NCI-H524 (cell line): ENCODE results near the gene FBXO10.
"Not testable (repeated sequence)": the region's sequence is repeated elsewhere in the genome, so short reads cannot be mapped to it uniquely, and the experiment has no call there.

ENCODE experiments used
- DNase-seq, 2 experiments: peaks; one replicate each; lab custom pipeline; 2025; lab: John Stamatoyannopoulos, UW

Gene FBXO10

DNA sequence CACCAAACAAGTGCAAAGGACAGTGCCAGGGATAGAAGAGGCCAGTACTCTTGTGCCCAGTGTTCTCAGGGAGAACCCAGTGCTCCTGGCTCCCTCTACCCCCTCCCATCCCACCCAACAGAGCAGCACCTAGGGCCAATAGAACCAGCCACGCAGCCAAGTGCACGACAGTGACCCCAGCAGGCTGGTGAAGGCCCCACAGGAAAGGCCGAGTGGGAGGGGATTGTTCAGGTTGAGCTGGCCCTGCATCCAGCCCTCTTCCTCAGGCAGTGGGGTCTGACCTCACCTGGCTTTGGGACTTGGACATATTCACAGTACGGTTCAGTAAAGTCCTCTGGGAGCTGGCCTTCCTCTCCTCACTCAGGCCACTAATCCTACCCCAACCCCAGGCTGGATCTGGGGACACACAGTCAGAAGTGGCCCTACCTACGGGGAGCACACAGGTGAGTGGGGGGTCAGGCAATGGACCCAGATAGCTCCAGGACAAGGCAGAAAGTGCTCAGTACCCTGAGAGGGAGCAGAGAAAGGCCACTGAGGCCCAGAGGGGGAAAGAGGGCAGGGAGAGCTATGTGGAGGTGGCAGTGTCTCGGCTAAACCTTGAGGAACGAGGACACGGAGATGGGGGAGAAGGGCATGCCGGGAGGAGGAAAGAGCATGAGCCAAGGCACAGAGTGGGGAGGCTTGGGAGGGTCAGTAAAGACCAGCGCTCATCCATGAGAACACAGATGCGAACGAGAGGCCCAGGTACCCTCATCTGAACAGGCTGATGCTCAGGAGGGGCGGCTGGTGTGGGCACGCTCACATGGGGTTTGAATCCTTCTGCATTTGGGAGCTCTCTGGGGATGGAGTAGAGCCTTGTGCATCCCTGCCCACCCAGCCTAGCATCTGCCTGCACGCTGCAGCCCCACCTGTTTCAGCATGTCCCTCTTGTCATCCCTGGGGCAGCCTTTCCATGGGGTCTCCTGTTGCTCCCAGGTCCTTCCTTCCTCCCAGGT, 64.9 kb downstream of the FBXO10 start:
- peak in 1 of 2 experiments; percentile 46 for DNase-seq

DNA sequence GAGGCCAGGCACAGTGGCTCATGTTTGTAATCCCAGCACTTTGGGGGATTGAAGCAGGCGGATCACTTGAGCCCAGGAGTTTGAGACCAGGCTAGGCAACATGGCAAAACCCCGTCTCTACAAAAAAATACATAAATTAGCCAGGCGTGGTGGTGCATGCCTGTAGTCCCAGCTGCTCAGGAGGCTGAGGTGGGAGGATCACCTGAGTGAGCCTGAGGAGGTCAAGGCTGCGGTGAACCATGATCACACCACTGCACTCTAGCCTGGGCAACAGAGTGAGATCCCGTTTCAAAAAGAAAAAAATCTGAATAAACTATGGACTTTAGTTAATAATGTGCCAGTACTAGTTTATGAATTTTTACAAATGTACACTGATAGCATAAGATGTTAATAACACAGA, 66.1 kb downstream of the FBXO10 start:
- not testable (repeated sequence) for DNase-seq

DNA sequence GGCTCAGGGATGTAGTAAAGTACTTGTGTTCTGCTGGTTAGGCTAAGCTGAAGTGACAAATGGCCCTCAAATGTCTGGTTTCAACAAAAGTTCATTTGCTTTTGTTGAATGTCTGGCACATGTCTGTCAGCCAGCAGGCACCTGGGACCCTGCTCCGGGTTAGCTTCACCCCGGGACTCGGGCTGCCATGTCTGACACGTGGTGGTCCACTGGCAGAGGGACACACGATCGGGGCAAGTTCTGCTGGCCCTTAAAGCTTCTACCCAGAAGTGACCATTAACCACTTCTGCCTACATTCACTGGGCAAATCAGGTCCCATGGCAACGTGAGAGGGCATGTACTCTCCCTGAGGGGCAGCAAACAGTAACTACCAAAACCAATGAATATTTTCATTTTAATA, 66.6 kb downstream of the FBXO10 start:
- no peak for DNase-seq

DNA sequence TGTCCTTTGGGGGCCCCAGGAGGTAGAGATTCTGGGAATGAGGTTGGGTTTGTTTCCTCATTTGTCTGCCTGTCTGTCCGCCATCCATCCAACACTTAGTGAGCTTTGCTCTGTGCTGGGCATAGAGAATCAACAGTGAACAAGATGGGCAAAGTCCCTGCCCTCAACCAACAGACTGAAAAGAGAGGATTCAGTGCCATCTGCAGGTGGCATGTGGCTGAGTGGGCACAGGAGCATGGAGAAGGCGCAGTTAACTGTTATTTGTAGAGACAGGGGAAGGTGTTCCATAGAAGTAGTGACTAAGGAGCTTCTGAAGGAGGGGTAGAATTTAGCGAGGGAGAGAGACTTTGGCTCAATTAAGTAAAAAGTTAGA, 67.4 kb downstream of the FBXO10 start:
- DNase-seq = no peak

DNA sequence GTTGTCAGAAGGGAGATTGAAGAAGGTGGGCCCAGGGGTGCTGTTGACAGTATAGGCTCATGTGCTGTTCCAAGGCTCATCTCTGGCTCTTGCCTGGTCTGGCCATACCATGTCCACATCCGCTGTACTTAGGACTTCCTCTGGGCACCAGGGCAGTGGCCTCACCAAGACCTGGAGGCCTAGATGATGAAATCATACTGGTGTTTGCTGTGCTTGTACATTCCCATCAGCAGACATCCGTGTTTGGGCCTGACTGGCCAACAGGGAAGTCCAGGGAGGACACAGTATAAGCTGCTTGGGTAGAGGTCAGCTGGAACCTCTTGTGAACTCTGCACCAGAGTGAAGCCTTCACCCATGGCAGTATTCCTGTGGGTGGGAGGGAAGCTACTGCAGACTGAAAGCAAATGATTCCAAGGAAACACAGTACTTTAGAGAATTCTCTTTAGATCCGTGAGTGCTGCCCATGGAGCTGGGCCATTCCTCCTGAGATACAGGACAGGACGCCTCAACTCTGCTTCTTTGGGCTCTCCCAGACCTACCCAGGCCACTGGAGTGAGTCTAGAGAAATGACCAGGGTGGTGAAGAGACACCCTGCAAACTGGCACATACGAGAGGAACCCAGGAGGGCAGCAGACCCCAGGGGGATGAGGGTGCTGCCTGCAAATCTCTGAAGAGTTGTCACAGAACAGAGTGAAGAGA, 67.9 kb downstream of the FBXO10 start:
- no peak for DNase-seq

DNA sequence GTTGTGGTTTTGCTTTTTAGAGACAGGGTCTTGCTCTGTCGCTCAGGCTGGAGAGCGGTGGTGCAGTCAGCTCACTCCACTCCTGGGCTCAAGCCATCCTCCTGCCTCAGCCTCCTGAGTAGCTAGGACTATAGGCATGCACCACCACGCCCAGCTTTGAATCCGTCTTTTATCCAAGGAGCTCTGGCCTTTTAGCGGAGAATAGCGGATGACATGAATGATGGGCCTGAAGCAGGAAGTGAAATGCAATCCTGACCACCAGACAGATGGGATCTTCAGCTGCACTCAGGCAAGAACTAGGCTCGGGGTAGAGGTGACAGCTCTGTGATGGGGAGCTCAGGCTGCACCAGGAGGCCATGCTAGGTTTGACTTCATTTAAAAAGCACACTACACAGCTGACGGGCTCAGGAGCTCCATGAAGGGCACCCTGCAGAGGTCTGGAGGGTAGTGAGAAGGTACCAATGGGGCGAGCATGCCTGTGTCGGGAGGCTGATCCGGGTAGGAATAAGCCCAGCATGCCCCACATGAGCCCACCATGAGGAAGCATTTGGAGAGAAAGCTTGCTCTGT, 68.5 kb downstream of the FBXO10 start:
- DNase-seq = no peak

DNA sequence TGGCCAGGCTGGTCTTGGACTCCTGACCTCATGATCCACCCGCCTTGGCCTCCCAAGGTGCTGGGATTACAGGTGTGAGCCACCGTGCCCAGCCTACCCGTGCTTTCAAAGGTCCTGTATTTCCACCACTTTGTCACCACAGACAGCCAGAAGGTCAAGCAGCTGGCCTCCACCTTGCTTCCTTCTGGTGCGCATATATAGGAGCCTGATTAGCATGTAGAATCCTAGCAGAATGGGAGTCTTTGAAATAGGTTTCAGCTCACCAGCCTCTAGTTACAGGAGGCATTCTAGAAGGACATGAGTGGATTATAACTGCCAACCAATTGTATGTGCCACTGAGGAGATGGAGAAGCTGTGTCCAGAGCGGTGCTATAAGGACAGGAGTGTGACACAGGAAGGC, 71.6 kb downstream of the FBXO10 start:
- no peak for DNase-seq

DNA sequence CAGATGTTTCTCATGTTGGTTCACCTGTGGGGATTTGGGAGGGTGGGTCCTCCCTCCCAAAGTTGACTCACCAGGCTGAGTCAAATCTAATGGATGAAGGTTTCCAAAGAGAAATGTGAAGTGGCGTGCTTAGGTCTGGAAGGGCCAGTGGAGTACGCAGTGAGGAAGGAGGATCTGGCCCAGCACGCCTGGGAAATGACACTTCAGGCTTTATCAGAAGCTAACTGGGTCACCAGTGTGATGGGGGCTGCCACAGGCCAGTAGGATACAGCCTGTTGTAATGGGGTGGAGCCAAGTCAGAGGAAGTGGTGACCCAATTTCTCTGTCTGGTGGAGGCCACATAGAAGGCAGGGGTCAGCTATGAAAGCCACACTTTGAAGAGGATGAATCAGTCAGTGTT, 72.4 kb downstream of the FBXO10 start:
- no peak for DNase-seq

DNA sequence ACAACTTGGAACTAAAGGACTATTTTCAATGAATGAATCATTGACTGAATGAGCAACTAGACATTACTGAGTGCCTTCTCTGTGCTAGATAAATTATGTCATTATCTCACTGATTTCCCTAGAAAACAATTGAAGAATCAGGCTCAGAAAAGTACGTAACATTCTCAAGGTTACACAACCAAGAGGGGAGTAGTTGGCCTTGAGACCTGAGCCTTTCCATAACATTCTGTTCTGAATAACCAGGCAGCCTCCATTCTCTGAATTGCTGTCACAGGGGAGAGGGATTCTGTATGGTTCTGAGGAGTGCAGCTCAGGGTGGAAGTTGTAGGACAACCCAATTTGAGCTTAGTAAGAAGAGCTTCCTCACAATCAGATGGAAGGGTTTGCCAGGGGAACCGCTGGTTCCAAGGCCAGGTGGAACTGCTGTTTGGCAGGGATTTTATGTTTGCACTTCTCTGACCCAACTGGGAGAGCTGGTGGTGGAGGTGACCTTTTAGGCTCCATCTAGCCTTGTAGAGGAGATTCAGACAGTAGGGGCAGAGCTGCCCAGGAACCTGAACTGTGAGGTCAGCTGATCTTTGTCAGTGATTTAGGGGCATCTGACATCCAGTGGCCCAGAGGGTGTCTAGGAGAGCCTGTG, 74.1 kb downstream of the FBXO10 start:
- no peak for DNase-seq

DNA sequence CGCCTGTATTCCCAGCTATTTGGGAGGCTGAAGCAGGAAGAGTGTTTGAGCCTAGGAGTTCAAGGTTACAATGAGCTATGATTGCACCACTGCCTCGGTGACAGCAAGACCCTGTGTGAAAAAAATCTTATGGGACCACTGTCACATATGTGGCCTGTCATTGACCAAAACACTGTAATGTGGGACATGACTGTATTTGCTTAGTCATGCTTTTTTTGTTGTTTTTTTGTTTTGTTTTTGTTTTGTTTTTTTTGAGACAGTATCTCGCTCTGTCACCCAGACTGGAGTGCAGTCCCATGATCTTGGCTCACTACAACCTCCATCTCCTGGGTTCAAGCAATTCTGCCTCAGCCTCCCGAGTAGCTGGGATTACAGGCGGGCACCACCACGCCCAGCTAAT, 76.9 kb downstream of the FBXO10 start:
- DNase-seq = no peak

DNA sequence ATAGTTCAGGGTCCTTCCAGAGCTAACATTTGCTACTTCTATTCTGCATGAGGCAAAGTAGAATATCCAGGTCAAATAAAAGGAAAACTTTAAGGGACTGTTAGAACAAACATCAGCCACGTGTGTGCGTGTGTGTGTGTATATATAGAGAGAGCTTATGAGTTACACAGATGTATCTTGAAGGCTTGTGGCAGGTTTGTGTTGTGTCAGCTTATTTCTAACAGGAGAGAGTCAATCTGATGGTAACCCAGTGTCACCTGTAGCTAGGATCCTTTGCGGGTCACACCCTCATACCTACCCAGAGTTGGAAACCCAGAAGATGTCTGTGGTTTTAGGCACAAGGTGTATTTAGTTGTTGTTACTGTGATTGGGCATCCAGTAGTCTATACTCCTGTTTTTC, 77.7 kb downstream of the FBXO10 start:
- DNase-seq = no peak

DNA sequence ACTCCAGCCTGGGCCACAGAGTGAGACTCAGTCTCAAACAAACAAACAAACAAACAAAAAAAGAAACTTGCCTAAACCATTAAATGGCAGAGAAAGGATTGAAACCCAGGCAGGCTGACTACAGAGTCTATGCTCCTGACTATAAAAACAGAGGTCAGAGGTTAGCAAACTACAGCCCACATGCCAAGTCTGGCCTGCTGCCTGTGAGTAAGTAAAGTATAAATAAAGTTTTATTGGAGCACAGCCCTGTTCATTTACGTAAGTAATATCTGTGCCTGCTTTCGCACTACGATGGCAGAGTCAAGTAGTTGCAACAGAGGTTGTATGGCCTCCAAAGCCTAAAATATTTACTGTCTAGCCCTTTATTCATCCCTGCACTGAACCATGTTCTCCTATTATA, 78.9 kb downstream of the FBXO10 start:
- no peak for DNase-seq

DNA sequence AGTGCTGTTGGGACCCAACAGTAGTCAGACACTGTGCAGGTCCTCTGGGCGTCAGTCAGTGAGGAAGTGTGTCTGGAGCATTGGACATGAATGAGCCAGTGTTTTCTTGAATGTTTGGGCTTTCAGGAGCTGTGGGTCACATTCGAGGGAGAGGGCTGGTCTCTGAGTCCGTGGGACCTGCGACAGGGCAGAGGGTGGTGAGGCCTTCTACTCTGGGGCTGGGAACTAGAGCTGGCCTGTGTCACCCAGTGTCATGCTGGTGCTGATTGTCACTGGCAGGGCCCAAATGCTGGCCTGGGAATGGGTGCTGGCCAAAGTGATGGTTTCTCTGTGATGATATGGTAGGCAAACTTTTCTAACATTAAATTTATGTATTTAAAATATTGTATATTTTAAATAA, 80.2 kb downstream of the FBXO10 start:
- DNase-seq = no peak

DNA sequence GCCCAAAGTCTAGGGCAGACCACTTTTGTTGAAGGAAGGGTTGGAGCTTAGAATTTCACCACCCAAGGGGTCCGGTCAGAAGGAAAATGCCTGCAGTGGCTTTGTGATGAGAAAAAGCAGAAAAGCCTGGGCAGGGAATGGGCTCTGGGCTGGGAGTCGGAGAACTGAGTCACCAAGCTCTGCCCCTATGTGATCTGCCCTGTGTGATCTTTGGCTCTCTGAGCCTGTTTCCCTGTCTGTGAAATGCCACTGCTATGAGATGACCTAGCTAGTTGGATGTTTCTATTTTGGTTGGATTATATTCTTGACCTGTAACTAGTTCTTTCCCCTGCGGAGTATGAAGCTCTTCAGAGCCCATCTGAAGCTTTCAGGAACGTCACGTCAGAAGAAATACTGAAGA, 80.6 kb downstream of the FBXO10 start:
- DNase-seq = no peak

DNA sequence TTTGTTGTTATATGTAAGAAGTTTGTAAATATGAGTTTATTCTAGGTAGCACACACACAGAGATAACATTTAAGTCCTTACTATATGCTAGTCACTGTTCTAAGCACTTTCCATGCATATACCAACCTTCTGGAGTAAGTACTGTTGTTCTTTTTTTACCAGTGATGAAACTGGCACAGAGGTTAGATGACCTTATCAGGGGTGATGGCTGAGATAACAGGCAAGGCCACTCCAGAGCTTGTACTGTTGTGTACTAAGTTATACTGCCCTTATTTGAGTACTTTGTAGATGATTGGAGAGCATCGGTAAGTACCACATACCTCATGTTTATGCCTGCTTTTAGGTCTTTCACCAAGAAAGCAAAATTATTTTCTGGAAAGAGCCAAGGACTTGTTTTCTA, 84.2 kb downstream of the FBXO10 start:
- DNase-seq = no peak

DNA sequence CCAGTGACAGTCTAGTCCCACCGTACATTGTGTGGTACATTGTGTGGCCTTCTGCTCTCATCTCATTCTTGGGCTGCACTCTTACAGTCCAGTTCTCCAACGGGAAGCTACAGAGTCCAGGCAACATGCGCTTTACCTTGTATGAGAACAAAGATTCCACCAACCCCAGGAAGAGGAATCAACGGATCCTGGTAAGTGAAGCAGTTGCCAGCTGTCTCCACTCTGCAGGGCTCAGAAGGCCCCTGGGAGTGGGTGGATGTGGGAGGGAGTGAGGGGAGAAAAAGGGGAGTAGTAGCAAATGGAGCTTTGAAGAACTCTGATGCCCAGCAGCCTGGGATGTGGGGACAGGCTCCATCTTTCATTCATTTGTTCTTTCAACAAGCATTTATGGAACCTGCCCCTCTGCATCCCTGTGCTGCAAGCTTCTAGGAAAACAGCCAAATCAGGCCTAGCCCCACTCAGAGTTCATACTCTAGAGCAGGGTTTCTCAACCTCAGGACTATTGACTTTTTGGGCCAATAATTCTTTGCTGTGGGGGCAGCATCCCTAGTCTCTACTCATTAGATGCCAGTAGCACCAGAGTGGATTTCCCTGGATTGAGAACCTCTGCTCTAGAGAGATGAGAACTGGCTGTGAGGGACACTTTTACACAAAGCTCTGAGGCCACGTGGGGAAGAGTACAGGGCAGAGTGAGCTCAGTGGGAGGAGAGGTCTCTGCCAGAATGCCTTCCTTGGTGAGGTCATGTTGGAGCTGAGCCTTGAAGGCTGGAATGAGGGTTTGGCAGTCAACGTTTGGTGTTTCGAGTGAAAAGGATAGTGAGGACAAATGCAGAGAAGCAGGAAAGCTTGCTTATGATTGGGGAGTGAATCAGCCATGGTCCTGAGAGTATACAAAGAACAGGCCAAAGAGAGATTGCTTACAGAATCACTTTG, 89.3 kb downstream of the FBXO10 start:
- DNase-seq = peak; percentile 21 to 66

DNA sequence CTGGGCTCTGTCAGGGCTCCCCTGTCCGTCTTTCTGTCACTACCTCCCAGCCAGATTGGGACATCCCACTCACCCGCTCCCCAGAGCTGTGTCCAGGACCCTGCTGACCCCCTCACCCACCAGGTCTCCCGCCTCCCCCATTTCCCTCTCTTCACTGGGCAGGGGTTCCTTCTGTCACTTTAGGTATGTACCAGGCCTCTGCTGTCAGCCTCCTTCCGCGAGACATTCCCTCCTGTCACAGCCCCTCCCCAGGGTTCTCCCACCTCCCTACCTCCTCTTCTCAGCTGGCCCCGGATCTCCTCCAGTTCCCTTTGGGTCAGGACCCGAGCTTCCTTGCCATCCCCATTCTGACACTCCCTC, 89.9 kb downstream of the FBXO10 start:
- no peak for DNase-seq

DNA sequence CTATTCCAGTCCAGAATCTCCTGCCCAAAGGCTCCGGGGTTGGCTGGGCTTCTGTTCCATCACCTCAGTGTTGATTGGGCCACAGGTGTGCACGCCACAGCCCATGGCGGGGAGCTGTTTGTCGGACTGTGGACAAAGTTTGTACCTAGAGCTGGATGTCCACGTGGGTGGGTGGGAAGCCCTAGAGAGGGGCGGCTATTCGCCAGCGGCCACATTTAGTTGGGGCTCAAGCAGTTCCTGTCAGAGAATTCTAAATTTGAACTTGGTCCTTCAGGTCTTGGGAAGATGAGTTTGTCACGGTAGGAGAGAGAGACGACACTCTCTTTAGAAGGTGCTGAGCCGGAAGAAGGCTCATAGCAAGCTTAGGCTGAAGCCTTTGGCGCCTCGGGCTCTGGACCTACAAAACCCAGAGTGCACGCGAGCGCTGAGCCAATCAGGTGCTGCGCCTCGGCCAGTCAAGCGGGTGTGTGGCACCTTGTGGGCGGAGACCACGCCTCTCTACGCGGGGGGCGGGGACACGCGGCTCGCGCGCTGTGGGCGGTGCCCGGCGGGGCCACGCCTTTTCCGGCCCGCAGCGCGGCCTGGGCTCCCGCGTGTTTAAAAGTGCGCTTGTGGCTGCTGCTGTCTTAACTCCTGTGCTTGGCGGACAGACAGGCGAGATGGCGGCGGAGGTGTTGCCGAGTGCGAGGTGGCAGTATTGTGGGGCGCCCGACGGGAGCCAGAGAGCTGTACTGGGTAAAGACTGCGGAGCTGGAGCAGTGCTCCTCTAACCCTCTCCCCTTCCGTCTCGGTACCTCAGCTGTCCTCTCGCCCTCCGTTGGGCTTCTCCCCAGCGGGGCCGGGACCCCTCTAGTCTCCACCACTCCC, 90.6 kb downstream of the FBXO10 start, which contains the start of gene POLR1E:
Gene POLR1E, plus strand, starts transcription at position 560 of the 867 bp plus-strand sequence. Its CDS starts 100 bp downstream, at position 660.
- peak; percentile 89 to 94 for DNase-seq

DNA sequence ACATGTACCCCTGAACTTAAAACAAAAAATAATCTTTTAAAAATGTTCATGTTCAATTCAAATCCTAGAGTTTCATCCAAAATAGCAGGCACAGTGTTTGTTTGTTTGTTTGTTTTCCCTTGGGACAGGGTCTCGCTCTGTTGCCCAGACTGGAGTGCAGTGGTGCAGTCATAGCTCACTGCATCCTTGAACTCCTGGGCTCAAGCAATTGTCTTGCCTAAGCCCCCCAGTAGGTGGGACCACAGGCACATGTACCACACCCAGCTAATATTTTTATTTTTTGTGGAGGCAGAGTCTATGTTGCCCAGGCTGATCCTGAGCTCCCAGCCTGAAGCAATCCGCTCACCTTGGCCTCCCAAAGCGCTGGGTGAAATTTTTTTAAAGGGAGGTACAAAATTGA, 95.4 kb downstream of the FBXO10 start:
- peak in 1 of 2 experiments; percentile 17 for DNase-seq

DNA sequence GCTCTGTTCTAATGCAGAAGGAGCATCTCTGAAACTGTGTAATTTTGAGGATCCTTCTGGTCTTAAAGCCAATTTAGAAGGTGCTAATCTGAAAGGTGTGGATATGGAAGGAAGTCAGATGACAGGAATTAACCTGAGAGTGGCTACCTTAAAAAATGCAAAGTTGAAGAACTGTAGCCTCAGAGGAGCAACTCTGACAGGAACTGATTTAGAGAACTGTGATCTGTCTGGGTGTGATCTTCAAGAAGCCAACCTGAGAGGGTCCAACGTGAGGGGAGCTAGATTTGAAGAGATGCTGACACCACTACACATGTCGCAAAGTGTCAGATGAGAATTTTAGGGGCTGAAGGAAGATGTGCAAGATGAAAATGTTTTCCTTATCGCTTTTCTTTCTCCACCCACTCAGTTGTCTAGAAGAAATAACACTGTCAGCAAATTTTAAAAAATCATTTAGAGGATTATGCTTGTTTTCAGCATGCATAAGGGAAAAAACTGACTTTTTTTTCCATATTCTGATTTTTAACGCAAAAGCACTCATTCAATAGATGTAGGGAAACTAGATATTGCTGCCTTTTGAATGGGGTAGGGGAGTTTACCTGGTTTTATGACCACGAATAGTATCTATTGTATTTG, 98.1 kb downstream of the FBXO10 start:
- not testable (repeated sequence) for DNase-seq
